Neuronal stem cell (in vitro differentiated cells): Measurements from ENCODE around the gene POMP.
"Not testable (repeated sequence)": the region's sequence is repeated elsewhere in the genome, so short reads cannot be mapped to it uniquely, and the experiment has no call there.

Source experiments
- DNase-seq: peaks from one replicate; pipeline ENCODE4 v3.0.0-alpha.2; 2013; ENCODE audit warnings: low spot score
- H2AFZ ChIP-seq: one replicate; pipeline ENCODE4 v1.6.1; 2013; ENCODE audit warnings: mild to moderate bottlenecking, low read length, inconsistent platforms
- H2AK5ac ChIP-seq: 2 replicates; pipeline ENCODE4 v1.6.1; 2013; ENCODE audit warnings: low read depth, mild to moderate bottlenecking, inconsistent platforms, low read length, moderate library complexity, mixed read lengths
- H2BK120ac ChIP-seq: 2 replicates; pipeline ENCODE4 v1.6.1; 2013; ENCODE audit warnings: low read depth, mild to moderate bottlenecking, inconsistent platforms, low read length, moderate library complexity, mixed read lengths
- H2BK12ac ChIP-seq: one replicate; pipeline ENCODE4 v1.6.1; 2013; ENCODE audit warnings: low read length, inconsistent platforms
- H2BK15ac ChIP-seq: 2 replicates; pipeline ENCODE4 v1.6.1; 2013; ENCODE audit warnings: mild to moderate bottlenecking, low read length, inconsistent platforms, mixed read lengths
- H2BK5ac ChIP-seq: one replicate; pipeline ENCODE4 v1.6.1; 2013; ENCODE audit warnings: inconsistent platforms, mild to moderate bottlenecking, low read length, moderate library complexity
- H3K14ac ChIP-seq: one replicate; pipeline ENCODE4 v1.6.1; 2013; ENCODE audit warnings: low read length, inconsistent platforms
- H3K18ac ChIP-seq: 2 replicates; pipeline ENCODE4 v1.6.1; 2013; ENCODE audit warnings: low read length, inconsistent platforms
- H3K23ac ChIP-seq: 2 replicates; pipeline ENCODE4 v1.6.1; 2013; ENCODE audit warnings: low read depth, mild to moderate bottlenecking, mixed read lengths, low read length, inconsistent platforms; ENCODE audit not compliant: poor library complexity
- H3K27ac ChIP-seq: replicated peaks from 3 replicates; pipeline ENCODE4 v1.5.1; 2013; ENCODE audit warnings: low read length, inconsistent platforms
- H3K27me3 ChIP-seq, 3 experiments: 2 replicates each; pipeline ENCODE4 v1.6.1; 2013; ENCODE audit warnings: low read length in 3 of 3, mild to moderate bottlenecking in 2 of 3, inconsistent platforms in 1 of 3, low read depth in 1 of 3, mixed read lengths in 1 of 3, moderate library complexity in 1 of 3; ENCODE audit not compliant: control insufficient read depth in 3 of 3, insufficient read depth in 3 of 3
- H3K36me3 ChIP-seq, 2 donors: replicated peaks in 1 of 2; 2 replicates each; pipeline ENCODE4 v1.6.1; 2013; ENCODE audit warnings: low read length in 2 of 2; ENCODE audit not compliant: control insufficient read depth in 2 of 2, insufficient read depth in 2 of 2
- H3K4ac ChIP-seq: 2 replicates; pipeline ENCODE4 v1.6.1; 2013; ENCODE audit warnings: inconsistent platforms, mild to moderate bottlenecking, low read length, moderate library complexity
- H3K4me1 ChIP-seq, 2 donors: 1 replicate in 1 of 2; 2 replicates in 1 of 2; pipeline ENCODE4 v1.6.1; 2013; ENCODE audit warnings: low read length in 2 of 2, low read depth in 1 of 2; ENCODE audit not compliant: control insufficient read depth in 2 of 2, insufficient read depth in 1 of 2
- H3K4me2 ChIP-seq: one replicate; pipeline ENCODE4 v1.6.1; 2013; ENCODE audit warnings: mild to moderate bottlenecking, low read length, inconsistent platforms; ENCODE audit not compliant: insufficient read depth, poor library complexity, severe bottlenecking
- H3K4me3 ChIP-seq, 2 donors: 2 replicates each; pipeline ENCODE4 v1.5.1; 2013; ENCODE audit warnings: low read length in 2 of 2, mild to moderate bottlenecking in 2 of 2, inconsistent platforms in 1 of 2, moderate library complexity in 1 of 2
- H3K79me1 ChIP-seq: one replicate; pipeline ENCODE4 v1.6.1; 2013; ENCODE audit warnings: low read depth, mild to moderate bottlenecking, inconsistent platforms, low read length, moderate library complexity
- H3K9ac ChIP-seq: one replicate; pipeline ENCODE4 v1.6.1; 2013; ENCODE audit warnings: mild to moderate bottlenecking, low read depth, low read length, inconsistent platforms; ENCODE audit not compliant: poor library complexity
- H3K9me3 ChIP-seq, 2 donors: replicated peaks in 1 of 2; 2 replicates each; pipeline versions ENCODE3 to v1.6.1; 2013; ENCODE audit warnings: low read length in 2 of 2, mild to moderate bottlenecking in 2 of 2, inconsistent platforms in 1 of 2, low read depth in 1 of 2, mixed read lengths in 1 of 2, moderate library complexity in 1 of 2; ENCODE audit not compliant: control insufficient read depth in 2 of 2, insufficient read depth in 1 of 2
- H4K8ac ChIP-seq: one replicate; pipeline ENCODE4 v1.6.1; 2013; ENCODE audit warnings: low read depth, mild to moderate bottlenecking, inconsistent platforms, low read length, moderate library complexity
- H4K91ac ChIP-seq: one replicate; pipeline ENCODE4 v1.6.1; 2013; ENCODE audit warnings: low read length, low read depth, mild to moderate bottlenecking, inconsistent platforms; ENCODE audit not compliant: poor library complexity
- WGBS, 2 donors: extraction: QIAGEN DNeasy Blood & Tissue Kit; methylation state at CpG; one replicate each; pipeline ENCODE4 v1.1.7; 2013; ENCODE audit warnings: missing lambda C conversion rate in 2 of 2, mixed read lengths in 1 of 2; ENCODE audit not compliant: insufficient read length in 2 of 2, insufficient replicate concordance in 1 of 2; ENCODE audit errors: extremely low coverage in 2 of 2; 5-methylcytosine and 5-hydroxymethylcytosine counted together

Gene POMP

DNA sequence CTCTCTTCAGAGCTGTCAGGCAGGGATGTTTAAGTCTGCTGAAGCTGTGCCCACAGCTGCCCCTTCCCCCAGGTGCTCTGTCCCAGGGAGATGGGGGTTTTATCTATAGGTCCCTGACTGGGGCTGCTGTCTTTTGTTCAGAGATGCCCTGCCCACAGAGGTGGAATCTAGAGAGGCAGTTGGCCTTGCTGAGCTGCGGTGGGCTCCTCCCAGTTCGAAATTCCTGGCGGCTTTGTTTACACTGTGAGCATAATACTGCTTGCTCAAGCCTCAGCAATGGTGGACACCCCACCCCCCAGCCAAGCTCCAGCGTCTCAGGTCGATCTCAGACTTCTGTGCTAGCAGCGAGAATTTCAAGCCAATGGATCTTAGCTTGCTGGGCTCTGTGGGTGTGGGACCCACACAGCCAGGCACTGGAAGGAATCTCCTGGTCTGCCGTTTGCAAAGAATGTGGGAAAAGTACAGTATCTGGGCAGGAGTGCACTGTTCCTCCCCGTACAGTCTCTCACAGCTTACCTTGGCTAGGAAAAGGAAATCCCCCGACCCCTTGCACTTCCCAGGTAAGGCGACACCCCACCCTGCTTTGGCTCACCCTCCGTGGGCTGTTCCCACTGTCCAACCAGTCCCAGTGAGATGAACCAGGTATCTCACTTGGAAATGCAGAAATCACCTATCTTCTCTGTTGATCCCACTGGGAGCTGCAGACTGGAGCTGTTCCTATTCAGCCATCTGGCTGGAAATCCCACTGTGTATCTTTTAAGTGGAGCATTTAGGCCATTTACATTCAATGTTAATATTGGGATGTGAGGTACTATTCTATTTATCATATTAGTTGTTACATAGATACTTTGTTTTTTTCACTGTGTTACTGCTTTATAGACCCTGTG is 34.9 kb downstream of the POMP start:
- H3K9ac ChIP-seq = peak overlapping the region; percentile 16
- H3K4me3 ChIP-seq, H4K8ac ChIP-seq, H3K79me1 ChIP-seq, H2BK120ac ChIP-seq, H3K4me1 ChIP-seq, H3K9me3 ChIP-seq, DNase-seq, H3K14ac ChIP-seq, H3K23ac ChIP-seq, H2BK15ac ChIP-seq, H3K36me3 ChIP-seq, H2BK5ac ChIP-seq, H4K91ac ChIP-seq: not testable (repeated sequence)
- H3K18ac ChIP-seq = peak overlapping the region; percentile 88
- peak overlapping the region; percentile 13 for H3K27ac ChIP-seq
- H3K4ac ChIP-seq = peak overlapping the region; percentile 76
- peak overlapping the region; percentile 85 for H2AFZ ChIP-seq
- no CpG with 5 or more reads among the region's 11 CpGs for WGBS, 2 donors
- peak overlapping the region; percentile 40 for H3K4me2 ChIP-seq
- peak overlapping the region; percentile 30 for H2BK12ac ChIP-seq
- peak overlapping the region; percentile 37 for H2AK5ac ChIP-seq
- peaks cover 0 to 13% (median 0%) of the 10 kb centered on the region in 3 experiments for H3K27me3 ChIP-seq

DNA sequence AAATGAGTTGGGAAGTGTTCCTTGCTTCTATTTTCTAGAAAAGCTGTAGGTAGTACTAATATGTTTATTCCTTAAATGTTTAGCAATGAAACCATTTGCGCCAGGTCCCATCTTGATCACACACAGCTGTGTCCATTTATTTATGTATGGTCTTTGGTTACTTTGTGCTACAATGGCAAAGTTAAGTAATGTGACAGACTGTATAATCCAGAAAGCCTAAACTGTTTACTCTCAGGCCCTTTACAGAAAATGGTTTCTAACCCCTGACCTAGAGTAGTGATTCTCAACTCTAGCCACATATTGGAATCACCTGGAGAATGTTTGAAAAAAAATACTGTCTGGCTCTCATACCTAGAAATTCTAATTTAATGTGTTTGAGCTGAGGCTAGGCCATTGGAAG is 38.5 kb downstream of the POMP start:
- H2BK12ac ChIP-seq = no peak overlapping the region
- no peak overlapping the region for H2AFZ ChIP-seq
- no peak overlapping the region for H3K4ac ChIP-seq
- no peak overlapping the region for H3K14ac ChIP-seq
- H3K27me3 ChIP-seq = peaks cover 0 to 13% (median 0%) of the 10 kb centered on the region in 3 experiments
- H3K9ac ChIP-seq = no peak overlapping the region
- no peak overlapping the region for H4K91ac ChIP-seq
- H3K23ac ChIP-seq = no peak overlapping the region
- no peak for DNase-seq
- H3K4me1 ChIP-seq = peaks cover 0 to 5% of the 10 kb centered on the region in 2 donors
- H3K9me3 ChIP-seq = no peaks in the 10 kb centered on the region
- H4K8ac ChIP-seq = no peak overlapping the region
- no CpG with 5 or more reads among the region's 1 CpG for WGBS, 2 donors
- no peak overlapping the region for H2BK15ac ChIP-seq
- H2BK120ac ChIP-seq = no peak overlapping the region
- no peak overlapping the region for H3K4me3 ChIP-seq
- H3K27ac ChIP-seq = no peak overlapping the region
- H3K79me1 ChIP-seq = no peaks in the 10 kb centered on the region
- no peak overlapping the region for H3K4me2 ChIP-seq
- no peak overlapping the region for H3K18ac ChIP-seq
- H3K36me3 ChIP-seq = no peaks in the 10 kb centered on the region
- no peak overlapping the region for H2AK5ac ChIP-seq
- no peak overlapping the region for H2BK5ac ChIP-seq

DNA sequence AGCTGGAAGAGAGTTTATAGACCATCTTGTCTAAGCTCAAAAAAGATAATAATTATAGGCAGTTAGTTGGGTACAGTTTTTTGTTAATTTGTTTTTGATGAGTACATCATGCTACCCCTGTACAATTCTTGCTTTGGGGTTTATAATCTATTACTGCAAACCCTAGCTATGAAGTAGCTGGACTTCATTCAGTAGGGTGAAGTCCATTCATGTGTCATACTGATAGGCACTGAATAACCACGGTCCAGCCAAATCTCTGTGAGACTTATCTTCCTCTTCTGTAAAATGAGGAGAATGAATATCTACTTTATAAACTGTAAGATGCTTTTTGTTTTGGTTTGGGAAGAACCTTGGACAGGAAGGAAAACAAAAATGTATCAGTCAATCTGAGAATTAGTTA is 40.3 kb downstream of the POMP start:
- Histone ChIP-seq H3K9ac (no peak overlapping the region), H3K27ac (no peak overlapping the region)
- no peak for DNase-seq

GRCh38 chr13:28704282-28704681 is 45.4 kb downstream of the POMP start:
- no peaks in the 10 kb centered on the region for H3K36me3 ChIP-seq
- no peak overlapping the region for H2BK120ac ChIP-seq
- H3K27me3 ChIP-seq = peaks cover 0 to 1% (median 0%) of the 10 kb centered on the region in 3 experiments
- H2BK12ac ChIP-seq = no peak overlapping the region
- H3K4me2 ChIP-seq = no peak overlapping the region
- H2BK5ac ChIP-seq = no peak overlapping the region
- H3K27ac ChIP-seq = no peak overlapping the region
- no peak overlapping the region for H2AK5ac ChIP-seq
- no peak overlapping the region for H3K4ac ChIP-seq
- no peaks in the 10 kb centered on the region for H3K79me1 ChIP-seq
- H3K18ac ChIP-seq = no peak overlapping the region
- H2BK15ac ChIP-seq = no peak overlapping the region
- no peak for DNase-seq
- H3K14ac ChIP-seq = no peak overlapping the region
- H4K91ac ChIP-seq = no peak overlapping the region
- no peaks in the 10 kb centered on the region for H3K9me3 ChIP-seq
- no peak overlapping the region for H3K23ac ChIP-seq
- no peaks in the 10 kb centered on the region for H3K4me1 ChIP-seq
- H2AFZ ChIP-seq = no peak overlapping the region
- no peak overlapping the region for H3K9ac ChIP-seq
- no peak overlapping the region for H4K8ac ChIP-seq
- H3K4me3 ChIP-seq = no peak overlapping the region

More for the DNA sequence above, 40.3 kb downstream of the POMP start:
- no peak overlapping the region for H2BK12ac ChIP-seq
- no peak overlapping the region for H3K18ac ChIP-seq
- no peak overlapping the region for H3K23ac ChIP-seq
- no peaks in the 10 kb centered on the region for H3K4me1 ChIP-seq
- no peak overlapping the region for H2AK5ac ChIP-seq
- H2BK120ac ChIP-seq = no peak overlapping the region
- no peaks in the 10 kb centered on the region for H3K36me3 ChIP-seq
- H2BK5ac ChIP-seq = no peak overlapping the region
- no peak overlapping the region for H3K14ac ChIP-seq
- no peaks in the 10 kb centered on the region for H3K79me1 ChIP-seq
- H2BK15ac ChIP-seq = no peak overlapping the region
- no peak overlapping the region for H3K4ac ChIP-seq
- H3K4me3 ChIP-seq = no peak overlapping the region
- no peak overlapping the region for H2AFZ ChIP-seq
- peaks cover 0 to 13% (median 1%) of the 10 kb centered on the region in 3 experiments for H3K27me3 ChIP-seq
- no peak overlapping the region for H4K91ac ChIP-seq
- H3K9me3 ChIP-seq = no peaks in the 10 kb centered on the region
- H4K8ac ChIP-seq = no peak overlapping the region
- WGBS, 2 donors = no CpG with 5 or more reads among the region's 1 CpG
- H3K4me2 ChIP-seq = no peak overlapping the region
